22Rv1 (cell line): Measurements from ENCODE around the gene LARGE2.

Source experiments
- H3K27ac ChIP-seq: fragments of 450-650 bp; 2 replicates; pipeline ENCODE4 v1.5.1; 2017
- CTCF ChIP-seq: fragments of 450-650 bp; IDR thresholded peaks from 2 replicates; pipeline ENCODE4 v1.5.1; 2017; ENCODE audit warnings: mild to moderate bottlenecking
- ZFX ChIP-seq: fragments of 450-650 bp; IDR thresholded peaks from 2 replicates; pipeline ENCODE4 v1.6.1; 2017; ENCODE audit warnings: antibody characterized with exemption, borderline replicate concordance

LARGE2 gene

GRCh38 chr11:45948356-45948755, 25.9 kb downstream of the LARGE2 start:
- TF ChIP-seq ZFX: no peak
- TF ChIP-seq CTCF: no peak

GRCh38 chr11:45949992-45950407, 27.5 kb downstream of the LARGE2 start:
- no peak overlapping the region for H3K27ac ChIP-seq
- TF ChIP-seq ZFX: no peak
- TF ChIP-seq CTCF: no peak

More at GRCh38 chr11:45948356-45948755, 25.9 kb downstream of the LARGE2 start:
- no peak overlapping the region for H3K27ac ChIP-seq

- TF ChIP-seq CTCF (no peak), ZFX (no peak)
- H3K27ac ChIP-seq: no peak overlapping the region
These were observed 37.4 kb downstream of the LARGE2 start for GRCh38 chr11:45959851-45960250.

- no peak overlapping the region for H3K27ac ChIP-seq
- TF ChIP-seq ZFX (no peak), CTCF (no peak)
These were observed 38.1 kb downstream of the LARGE2 start for GRCh38 chr11:45960387-45961095.

- TF ChIP-seq CTCF: no peak
- no peak for TF ChIP-seq ZFX
- no peak overlapping the region for H3K27ac ChIP-seq
These were observed 39.3 kb downstream of the LARGE2 start for GRCh38 chr11:45961751-45962240.

GRCh38 chr11:45964911-45965389, 42.5 kb downstream of the LARGE2 start:
- no peak overlapping the region for H3K27ac ChIP-seq
- TF ChIP-seq CTCF (peak; percentile 96), ZFX (no peak)

- H3K27ac ChIP-seq: no peak overlapping the region
- TF ChIP-seq CTCF (no peak), ZFX (no peak)
These were observed 45.0 kb downstream of the LARGE2 start for GRCh38 chr11:45967506-45967905.
